Endometrium (tissue), 2 donors: Measurements from ENCODE around the gene NAT16.
"Not testable (repeated sequence)": the region's sequence is repeated elsewhere in the genome, so short reads cannot be mapped to it uniquely, and the experiment has no call there.

Experiments used
- FAIRE-seq: peaks from 2 replicates; lab custom pipeline; 2012; peaks lifted over from hg19 to GRCh38; lab: Jason Lieb, UNC
- donor health status: control.
- donor health status: control.

Gene NAT16

GRCh38 chr7:101156866-101157589, 23.1 kb downstream of the NAT16 start:
- no peak for FAIRE-seq

- FAIRE-seq: no peak
Observed at GRCh38 chr7:101156277-101156676, 23.8 kb downstream of the NAT16 start.

- FAIRE-seq: no peak
Observed at GRCh38 chr7:101155303-101155702, 24.8 kb downstream of the NAT16 start.

- FAIRE-seq: no peak
Observed at GRCh38 chr7:101154693-101155102, 25.4 kb downstream of the NAT16 start.

GRCh38 chr7:101153969-101154692, 26.0 kb downstream of the NAT16 start, which contains the start of gene AP1S1:
AP1S1 (plus strand) TSS chr7:101154476; CDS start chr7:101154515, 39 bp downstream.
- FAIRE-seq: no peak

- FAIRE-seq: no peak
Observed at GRCh38 chr7:101151908-101152651, 28.0 kb downstream of the NAT16 start.

- FAIRE-seq: no peak
Observed at GRCh38 chr7:101140746-101141382, 39.2 kb downstream of the NAT16 start.

- no peak for FAIRE-seq
Observed at GRCh38 chr7:101140339-101140699, 39.8 kb downstream of the NAT16 start.

GRCh38 chr7:101138213-101138870, 41.8 kb downstream of the NAT16 start:
- no peak for FAIRE-seq

- no peak for FAIRE-seq
Observed at GRCh38 chr7:101137651-101138212, 42.4 kb downstream of the NAT16 start.

- no peak for FAIRE-seq
Observed at GRCh38 chr7:101134399-101134980, 45.6 kb downstream of the NAT16 start.

- FAIRE-seq: no peak
Observed at GRCh38 chr7:101133621-101134398, 46.3 kb downstream of the NAT16 start.

- not testable (repeated sequence) for FAIRE-seq
Observed at GRCh38 chr7:101132626-101133600, 47.2 kb downstream of the NAT16 start.

GRCh38 chr7:101129603-101130117, 50.4 kb downstream of the NAT16 start:
- no peak for FAIRE-seq

GRCh38 chr7:101128040-101128834, 51.9 kb downstream of the NAT16 start:
- FAIRE-seq: no peak

GRCh38 chr7:101127460-101128039, 52.5 kb downstream of the NAT16 start:
- FAIRE-seq: no peak

- no peak for FAIRE-seq
Observed at GRCh38 chr7:101126651-101127459, 53.2 kb downstream of the NAT16 start, which contains the start of gene SERPINE1. SERPINE1 (plus strand) TSS chr7:101127104; CDS start chr7:101128394, 1,290 bp downstream.
